Gastrocnemius medialis (tissue), 4 donors: Measurements from ENCODE around the gene UBE2V1. TPM values are rescaled to one million over a fixed set of nuclear protein-coding genes. Genes with fewer than 3 reads are reported as not detected.

Experiments
- ATAC-seq, 2 donors: fragments of 150-250 bp; one replicate each; pipeline ENCODE4 v1.9.1; 2016
- DNase-seq, 2 donors: peaks; one replicate each; pipeline ENCODE4 v3.0.0-alpha.2; 2019
- H3K27ac ChIP-seq, 4 donors: fragments of 200-600 bp; sonication (generic); 1 replicate in 1 of 4; 2 replicates in 3 of 4; pipeline ENCODE4 v1.5.1; 2016 to 2018; ENCODE audit warnings: mild to moderate bottlenecking in 2 of 4, moderate library complexity in 1 of 4
- H3K27me3 ChIP-seq, 3 donors: fragments of 200-600 bp; sonication (generic) in 2 of 3; 1 replicate in 1 of 3; 2 replicates in 2 of 3; pipeline versions ENCODE4 v1.5.1 to v1.6.0; 2016 to 2019; ENCODE audit warnings: mild to moderate bottlenecking in 1 of 3, moderate library complexity in 1 of 3
- H3K36me3 ChIP-seq, 2 donors: fragments of 200-600 bp; sonication (generic) in 1 of 2; one replicate each; pipeline ENCODE4 v1.5.1; 2017 to 2018
- H3K4me1 ChIP-seq, 2 donors: fragments of 200-600 bp; sonication (generic) in 1 of 2; one replicate each; pipeline ENCODE4 v1.5.1; 2016 to 2017; ENCODE audit warnings: mild to moderate bottlenecking in 2 of 2
- H3K4me3 ChIP-seq, 4 donors: fragments of 200-600 bp; sonication (generic) in 3 of 4; 1 replicate in 1 of 4; 2 replicates in 3 of 4; pipeline ENCODE4 v1.5.1; 2016 to 2019; ENCODE audit warnings: mild to moderate bottlenecking in 2 of 4
- H3K9me3 ChIP-seq, 3 donors: fragments of 200-600 bp; sonication (generic) in 2 of 3; 1 replicate in 1 of 3; 2 replicates in 2 of 3; pipeline ENCODE4 v1.5.1; 2016 to 2019
- POLR2A ChIP-seq, 2 donors: fragments of 450-650 bp; IDR thresholded peaks; one replicate each; pipeline ENCODE4 v1.6.1; 2017; ENCODE audit warnings: antibody characterized with exemption in 2 of 2, mild to moderate bottlenecking in 2 of 2, moderate library complexity in 2 of 2
- in situ Hi-C, 4 donors: fragments of 200-750 bp; cut with MboI; loops; one replicate each; pipeline versions ENCODE4 v1.15.0 to v1.8.0; 2017; ENCODE audit warnings: low sequenced_read_pairs in 4 of 4
- intact Hi-C: fragments of 100-400 bp; cut with DNase I; formaldehyde crosslinking; loops from one replicate; pipeline ENCODE4 v1.15.1; 2023; ENCODE audit warnings: low total_unique reads
- total RNA-seq, 4 donors: library from RNA; depleted of rRNA; stranded (reverse); fragments of >200 nt; gene quantifications; one replicate each; pipeline versions ENCODE4 v1.1.0 to v1.2.3, GENCODE V29; 2016
- TF ChIP-seq, protein P1 (sequence below), 5 experiments: fragments of 450-650 bp in 3 of 5; fragments of 200-600 bp in 2 of 5; sonication (generic) in 2 of 5; IDR thresholded peaks in 4 of 5; conservative IDR thresholded peaks in 1 of 5; 1 replicate in 4 of 5; 2 replicates in 1 of 5; pipeline ENCODE4 v1.5.1; 2016 to 2019; ENCODE audit warnings: antibody characterized with exemption in 5 of 5, mild to moderate bottlenecking in 3 of 5, moderate library complexity in 3 of 5

UBE2V1 gene
- total RNA-seq, 4 donors from 2014 or later = 37.6 to 58.5 (median 46.9) TPM

DNA sequence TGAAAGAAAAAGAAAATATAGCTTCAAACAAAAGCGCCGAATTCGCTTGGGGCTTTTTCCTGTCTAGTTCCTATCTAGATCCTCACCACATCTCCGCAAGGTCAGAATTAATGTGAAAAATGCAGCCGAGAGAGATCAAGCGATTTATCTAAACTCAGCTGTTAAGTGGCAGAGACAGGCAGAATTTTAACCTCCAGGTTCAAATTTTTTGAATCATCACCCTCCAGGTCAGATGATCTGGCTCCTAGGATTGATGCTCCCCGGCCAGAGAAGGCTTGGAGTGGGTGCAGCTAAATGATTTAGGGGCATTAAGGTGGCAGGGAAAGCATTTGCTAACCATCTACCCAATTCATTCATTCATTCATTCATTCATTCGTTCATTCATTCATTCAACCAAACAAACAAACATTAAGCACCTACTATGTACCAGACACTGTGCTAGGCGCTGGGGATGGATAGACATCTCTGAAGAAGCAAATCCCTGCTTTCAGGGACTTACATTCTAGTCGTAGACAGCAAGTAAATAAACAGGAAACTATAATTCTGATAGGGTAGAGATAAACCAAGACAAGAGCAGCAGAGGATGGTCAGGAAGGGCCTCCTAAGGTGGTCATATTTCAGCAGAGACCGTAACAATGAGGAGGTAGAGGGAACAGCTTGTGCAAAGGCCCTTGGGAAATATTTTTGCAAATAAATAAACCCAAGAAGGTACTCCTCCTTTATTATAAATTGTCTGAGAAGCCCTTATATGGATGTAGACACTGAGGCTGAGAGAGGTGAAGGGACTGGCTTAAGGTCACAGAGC lies 672 bp upstream of the UBE2V1 start:
- H3K36me3 ChIP-seq = no peaks in the 10 kb centered on the region
- DNase-seq = no peak
- no peaks in the 10 kb centered on the region for H3K9me3 ChIP-seq
- intact Hi-C loops = loop anchor here (5.0 to 10.0 kb wide), 3 partner anchors 181 to 464 kb away; no protein-coding TSS in a partner anchor
- peak overlapping the region; percentile 95 to 99 (median 98) for H3K27ac ChIP-seq
- TF ChIP-seq, protein P1, sequence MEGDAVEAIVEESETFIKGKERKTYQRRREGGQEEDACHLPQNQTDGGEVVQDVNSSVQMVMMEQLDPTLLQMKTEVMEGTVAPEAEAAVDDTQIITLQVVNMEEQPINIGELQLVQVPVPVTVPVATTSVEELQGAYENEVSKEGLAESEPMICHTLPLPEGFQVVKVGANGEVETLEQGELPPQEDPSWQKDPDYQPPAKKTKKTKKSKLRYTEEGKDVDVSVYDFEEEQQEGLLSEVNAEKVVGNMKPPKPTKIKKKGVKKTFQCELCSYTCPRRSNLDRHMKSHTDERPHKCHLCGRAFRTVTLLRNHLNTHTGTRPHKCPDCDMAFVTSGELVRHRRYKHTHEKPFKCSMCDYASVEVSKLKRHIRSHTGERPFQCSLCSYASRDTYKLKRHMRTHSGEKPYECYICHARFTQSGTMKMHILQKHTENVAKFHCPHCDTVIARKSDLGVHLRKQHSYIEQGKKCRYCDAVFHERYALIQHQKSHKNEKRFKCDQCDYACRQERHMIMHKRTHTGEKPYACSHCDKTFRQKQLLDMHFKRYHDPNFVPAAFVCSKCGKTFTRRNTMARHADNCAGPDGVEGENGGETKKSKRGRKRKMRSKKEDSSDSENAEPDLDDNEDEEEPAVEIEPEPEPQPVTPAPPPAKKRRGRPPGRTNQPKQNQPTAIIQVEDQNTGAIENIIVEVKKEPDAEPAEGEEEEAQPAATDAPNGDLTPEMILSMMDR (IDR thresholded peaks at IDR 0.05 in 4 of 5, conservative IDR thresholded peaks at IDR 0.05 in 1 of 5) = no peak
- no peak for TF ChIP-seq POLR2A (IDR thresholded peaks at IDR 0.05)
- no peaks in the 10 kb centered on the region for H3K27me3 ChIP-seq
- no peak for ATAC-seq
- peak overlapping the region; percentile 72 to 97 (median 94) for H3K4me3 ChIP-seq
- H3K4me1 ChIP-seq = peaks cover 55 to 58% of the 10 kb centered on the region in 2 donors
- in situ Hi-C loops = no loop called here

DNA sequence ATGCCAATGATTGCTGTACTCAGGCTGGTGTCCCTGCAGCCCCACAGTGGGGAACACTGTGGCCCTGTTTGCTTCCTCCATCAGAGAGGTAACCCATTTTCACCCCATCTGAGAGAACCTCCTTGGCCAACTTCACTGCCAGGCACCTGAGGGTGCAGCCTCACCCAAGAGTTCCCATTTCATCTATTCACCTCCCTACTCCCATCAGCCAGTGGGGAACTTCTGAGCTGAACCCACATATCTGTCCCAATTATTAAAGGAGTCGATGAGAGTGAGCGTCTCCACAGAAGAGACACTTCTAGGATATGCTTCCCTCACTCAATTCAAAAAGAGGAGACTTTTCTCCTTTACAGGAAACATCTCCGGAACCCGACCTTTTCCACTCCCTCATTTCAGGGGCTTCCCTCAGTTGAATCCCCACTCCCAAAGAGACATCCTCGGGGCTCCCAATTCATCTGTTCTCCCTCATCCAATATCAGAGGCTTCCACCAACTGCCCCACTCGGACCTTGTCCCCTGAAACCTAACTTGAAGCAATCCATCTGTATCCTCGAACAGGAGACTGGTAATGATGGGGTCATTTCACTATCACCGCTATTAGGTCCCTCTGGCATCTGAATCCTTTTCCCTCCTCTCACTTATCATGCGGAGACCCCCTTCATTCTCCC lies 988 bp downstream of the UBE2V1 start:
- Histone ChIP-seq H3K4me3 (peak overlapping the region; percentile 72 to 97 (median 94)), H3K4me1 (peaks cover 71 to 74% of the 10 kb centered on the region in 2 donors), H3K27me3 (no peaks in the 10 kb centered on the region), H3K27ac (peak overlapping the region; percentile 95 to 99 (median 98)), H3K36me3 (no peaks in the 10 kb centered on the region), H3K9me3 (no peaks in the 10 kb centered on the region)
- DNase-seq = no peak
- ATAC-seq = no peak
- TF ChIP-seq, protein P1 (IDR thresholded peaks at IDR 0.05 in 4 of 5, conservative IDR thresholded peaks at IDR 0.05 in 1 of 5) = no peak
- no peak for TF ChIP-seq POLR2A (IDR thresholded peaks at IDR 0.05)
- intact Hi-C loops = loop anchor here (5.0 to 10.0 kb wide), 3 partner anchors 183 to 465 kb away; no protein-coding TSS in a partner anchor
- in situ Hi-C loops = no loop called here

DNA sequence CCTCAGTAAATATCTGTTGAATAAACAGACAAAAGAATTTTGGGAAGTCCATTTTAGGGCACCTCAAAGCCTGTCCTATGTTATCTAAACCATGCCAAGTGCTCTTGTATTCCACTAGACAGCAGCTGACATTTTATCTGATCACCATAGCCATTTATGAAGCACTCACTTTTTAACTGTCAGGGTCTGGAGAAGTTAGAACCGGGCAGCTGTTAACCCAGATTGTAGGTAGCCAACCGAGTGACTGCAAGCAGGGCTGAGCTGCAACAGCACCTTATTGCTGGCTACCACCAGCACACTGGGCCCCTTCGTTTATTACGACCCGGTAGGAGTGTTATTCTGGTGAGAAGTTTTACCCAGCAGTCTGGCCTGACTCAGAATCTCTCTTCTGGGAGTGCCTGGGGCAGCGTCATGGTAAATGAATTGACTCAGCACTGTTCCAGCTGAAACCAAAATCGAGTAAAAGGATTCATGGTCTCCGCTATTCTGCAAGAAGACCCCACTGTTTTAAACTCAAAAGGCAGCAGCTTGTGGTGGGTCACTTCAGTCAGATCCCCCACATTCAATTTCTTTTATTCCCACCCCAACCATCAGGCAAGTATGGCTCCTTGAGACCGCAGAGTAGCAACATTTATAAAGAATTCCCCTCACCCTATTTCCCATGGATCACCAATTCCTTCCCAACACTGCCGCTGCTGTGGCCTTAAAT lies 1.7 kb downstream of the UBE2V1 start:
- intact Hi-C loops (loop anchor here (5.0 to 10.0 kb wide), 3 partner anchors 184 to 466 kb away; no protein-coding TSS in a partner anchor), in situ Hi-C loops (no loop called here)
- Histone ChIP-seq H3K27ac (peak overlapping the region; percentile 95 to 99 (median 98)), H3K9me3 (no peaks in the 10 kb centered on the region), H3K27me3 (no peaks in the 10 kb centered on the region), H3K4me1 (peaks cover 77 to 81% of the 10 kb centered on the region in 2 donors), H3K4me3 (peak overlapping the region; percentile 72 to 97 (median 94)), H3K36me3 (no peaks in the 10 kb centered on the region)
- DNase-seq = no peak
- ATAC-seq = no peak
- TF ChIP-seq, protein P1 (IDR thresholded peaks at IDR 0.05 in 4 of 5, conservative IDR thresholded peaks at IDR 0.05 in 1 of 5) = no peak
- no peak for TF ChIP-seq POLR2A (IDR thresholded peaks at IDR 0.05)

DNA sequence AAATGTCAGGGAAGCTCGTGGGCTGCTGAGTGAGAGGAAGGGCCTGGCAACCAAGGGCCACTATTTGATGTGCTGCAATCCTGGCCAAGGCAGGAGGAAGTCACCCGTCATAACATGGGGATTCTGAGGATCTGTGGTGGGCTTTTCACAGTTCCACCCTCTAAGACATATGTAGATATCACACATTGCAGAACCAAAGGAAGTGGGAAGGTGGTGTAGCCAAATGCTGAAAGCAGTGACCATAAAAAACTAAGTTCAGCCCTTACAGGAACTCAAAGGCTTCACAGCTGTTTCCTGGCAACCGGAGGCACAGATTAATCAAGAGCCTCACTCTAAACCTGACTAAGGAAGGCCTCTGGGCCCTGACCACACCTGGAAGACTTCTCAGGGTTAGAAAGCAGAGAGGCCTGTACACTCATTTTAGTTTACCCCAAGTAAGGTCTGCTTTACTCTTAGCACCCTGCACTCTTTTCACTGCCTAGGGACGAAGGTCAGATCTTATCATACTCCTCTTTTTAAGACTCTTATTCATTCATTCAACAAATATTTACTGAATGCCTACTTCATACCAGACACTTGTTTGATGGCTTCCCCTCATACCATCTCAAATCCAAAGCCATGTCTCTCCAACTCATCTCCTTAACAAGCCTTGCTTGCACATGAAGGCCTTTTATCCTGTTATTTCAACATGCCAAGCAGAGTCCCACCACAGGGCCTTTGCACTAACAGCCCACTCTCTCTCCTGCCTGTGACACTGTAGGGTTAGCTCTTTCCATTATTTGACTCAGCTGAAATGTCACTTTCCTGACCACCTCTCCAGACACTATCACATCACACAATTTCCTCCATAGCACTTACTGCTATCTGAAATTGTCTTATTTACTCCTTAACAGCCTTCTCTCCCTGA lies 2.6 kb downstream of the UBE2V1 start:
- Histone ChIP-seq H3K4me1 (peaks cover 81 to 88% of the 10 kb centered on the region in 2 donors), H3K27ac (peak overlapping the region; percentile 95 to 99 (median 98)), H3K9me3 (no peaks in the 10 kb centered on the region), H3K27me3 (no peaks in the 10 kb centered on the region), H3K4me3 (peak overlapping the region in 2 of 4 donors; percentile 18 to 92), H3K36me3 (no peaks in the 10 kb centered on the region)
- DNase-seq (no peak), ATAC-seq (no peak)
- TF ChIP-seq POLR2A (IDR thresholded peaks at IDR 0.05) = no peak
- TF ChIP-seq, protein P1 (IDR thresholded peaks at IDR 0.05 in 4 of 5, conservative IDR thresholded peaks at IDR 0.05 in 1 of 5) = no peak
- in situ Hi-C loops (no loop called here), intact Hi-C loops (loop anchor here (5.0 to 10.0 kb wide), 3 partner anchors 184 to 467 kb away; no protein-coding TSS in a partner anchor)
